ENCODE results near the gene TP53TG3.
"Not testable (repeated sequence)": the region's sequence is repeated elsewhere in the genome, so short reads cannot be mapped to it uniquely, and the experiment has no call there.

DNA sequence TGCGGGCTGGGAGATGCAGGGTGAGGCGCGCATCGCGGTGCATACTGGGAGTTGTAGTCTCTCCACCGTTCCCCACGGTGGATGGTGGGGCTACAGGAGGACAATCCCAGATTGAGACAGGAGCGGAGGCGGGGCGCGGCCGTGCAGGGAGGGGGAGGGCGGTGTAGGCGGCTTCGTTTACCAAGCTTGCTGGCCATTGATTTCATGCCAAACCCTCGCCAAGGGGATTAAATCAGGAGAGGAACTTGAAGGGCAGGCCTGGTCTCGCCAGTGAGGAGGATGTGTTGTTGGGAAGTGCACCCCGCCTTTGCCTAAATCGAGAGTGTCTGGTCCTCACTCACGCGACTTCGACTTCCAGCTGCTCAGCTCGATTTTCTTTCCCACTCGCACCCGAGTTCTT, at the start of gene TP53TG3:
- TF ChIP-seq, protein P1, sequence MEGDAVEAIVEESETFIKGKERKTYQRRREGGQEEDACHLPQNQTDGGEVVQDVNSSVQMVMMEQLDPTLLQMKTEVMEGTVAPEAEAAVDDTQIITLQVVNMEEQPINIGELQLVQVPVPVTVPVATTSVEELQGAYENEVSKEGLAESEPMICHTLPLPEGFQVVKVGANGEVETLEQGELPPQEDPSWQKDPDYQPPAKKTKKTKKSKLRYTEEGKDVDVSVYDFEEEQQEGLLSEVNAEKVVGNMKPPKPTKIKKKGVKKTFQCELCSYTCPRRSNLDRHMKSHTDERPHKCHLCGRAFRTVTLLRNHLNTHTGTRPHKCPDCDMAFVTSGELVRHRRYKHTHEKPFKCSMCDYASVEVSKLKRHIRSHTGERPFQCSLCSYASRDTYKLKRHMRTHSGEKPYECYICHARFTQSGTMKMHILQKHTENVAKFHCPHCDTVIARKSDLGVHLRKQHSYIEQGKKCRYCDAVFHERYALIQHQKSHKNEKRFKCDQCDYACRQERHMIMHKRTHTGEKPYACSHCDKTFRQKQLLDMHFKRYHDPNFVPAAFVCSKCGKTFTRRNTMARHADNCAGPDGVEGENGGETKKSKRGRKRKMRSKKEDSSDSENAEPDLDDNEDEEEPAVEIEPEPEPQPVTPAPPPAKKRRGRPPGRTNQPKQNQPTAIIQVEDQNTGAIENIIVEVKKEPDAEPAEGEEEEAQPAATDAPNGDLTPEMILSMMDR (conservative IDR thresholded peaks at IDR 0.05; ENCODE audit: low read depth, low read length): not testable (repeated sequence)
- TF ChIP-seq MAZ (IDR thresholded peaks at IDR 0.05; ENCODE audit: borderline replicate concordance, low read depth, low read length); MAFK (IDR thresholded peaks at IDR 0.05; ENCODE audit: low read depth, low read length); POLR2A (IDR thresholded peaks at IDR 0.05; ENCODE audit: low read depth, low read length); RAD21 (IDR thresholded peaks at IDR 0.05; ENCODE audit: low read length); FOS (IDR thresholded peaks at IDR 0.05; ENCODE audit: low read depth, low read length); NFE2L2 (IDR thresholded peaks at IDR 0.05; ENCODE audit: low read depth, low read length): not testable (repeated sequence)
- TF ChIP-seq, protein P2, sequence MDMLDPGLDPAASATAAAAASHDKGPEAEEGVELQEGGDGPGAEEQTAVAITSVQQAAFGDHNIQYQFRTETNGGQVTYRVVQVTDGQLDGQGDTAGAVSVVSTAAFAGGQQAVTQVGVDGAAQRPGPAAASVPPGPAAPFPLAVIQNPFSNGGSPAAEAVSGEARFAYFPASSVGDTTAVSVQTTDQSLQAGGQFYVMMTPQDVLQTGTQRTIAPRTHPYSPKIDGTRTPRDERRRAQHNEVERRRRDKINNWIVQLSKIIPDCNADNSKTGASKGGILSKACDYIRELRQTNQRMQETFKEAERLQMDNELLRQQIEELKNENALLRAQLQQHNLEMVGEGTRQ (IDR thresholded peaks at IDR 0.05; ENCODE audit: low read depth, low read length): not testable (repeated sequence)
